ENCODE results near the gene ALOX5.

The ALOX5 gene

GRCh38 chr10:45421221-45422097 lies 47.4 kb downstream of the ALOX5 start:
- peak; percentile 30 for DNase-seq (ENCODE audit: low spot score)
- TF ChIP-seq, protein P1, sequence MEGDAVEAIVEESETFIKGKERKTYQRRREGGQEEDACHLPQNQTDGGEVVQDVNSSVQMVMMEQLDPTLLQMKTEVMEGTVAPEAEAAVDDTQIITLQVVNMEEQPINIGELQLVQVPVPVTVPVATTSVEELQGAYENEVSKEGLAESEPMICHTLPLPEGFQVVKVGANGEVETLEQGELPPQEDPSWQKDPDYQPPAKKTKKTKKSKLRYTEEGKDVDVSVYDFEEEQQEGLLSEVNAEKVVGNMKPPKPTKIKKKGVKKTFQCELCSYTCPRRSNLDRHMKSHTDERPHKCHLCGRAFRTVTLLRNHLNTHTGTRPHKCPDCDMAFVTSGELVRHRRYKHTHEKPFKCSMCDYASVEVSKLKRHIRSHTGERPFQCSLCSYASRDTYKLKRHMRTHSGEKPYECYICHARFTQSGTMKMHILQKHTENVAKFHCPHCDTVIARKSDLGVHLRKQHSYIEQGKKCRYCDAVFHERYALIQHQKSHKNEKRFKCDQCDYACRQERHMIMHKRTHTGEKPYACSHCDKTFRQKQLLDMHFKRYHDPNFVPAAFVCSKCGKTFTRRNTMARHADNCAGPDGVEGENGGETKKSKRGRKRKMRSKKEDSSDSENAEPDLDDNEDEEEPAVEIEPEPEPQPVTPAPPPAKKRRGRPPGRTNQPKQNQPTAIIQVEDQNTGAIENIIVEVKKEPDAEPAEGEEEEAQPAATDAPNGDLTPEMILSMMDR (IDR thresholded peaks at IDR 0.05; ENCODE audit: extremely low read depth, insufficient read depth, missing control alignments) = no peak
- in situ Hi-C loops (cut with MboI; ENCODE audit: low pct_unique_long_range_greater_than_20kb, low sequenced_read_pairs, unreplicated experiment) = no loop called here

- DNase-seq (ENCODE audit: low spot score) = no peak
- in situ Hi-C loops (cut with MboI; ENCODE audit: low pct_unique_long_range_greater_than_20kb, low sequenced_read_pairs, unreplicated experiment) = no loop called here
- TF ChIP-seq, protein P1 (IDR thresholded peaks at IDR 0.05; ENCODE audit: extremely low read depth, insufficient read depth, missing control alignments) = no peak
Observed at GRCh38 chr10:45422207-45422865, 48.3 kb downstream of the ALOX5 start.

GRCh38 chr10:45422866-45423659 lies 49.0 kb downstream of the ALOX5 start:
- DNase-seq (ENCODE audit: low spot score) = no peak
- TF ChIP-seq, protein P1 (IDR thresholded peaks at IDR 0.05; ENCODE audit: extremely low read depth, insufficient read depth, missing control alignments) = no peak
- in situ Hi-C loops (cut with MboI; ENCODE audit: low pct_unique_long_range_greater_than_20kb, low sequenced_read_pairs, unreplicated experiment) = no loop called here

GRCh38 chr10:45423976-45424499 lies 50.0 kb downstream of the ALOX5 start:
- TF ChIP-seq, protein P1 (IDR thresholded peaks at IDR 0.05; ENCODE audit: extremely low read depth, insufficient read depth, missing control alignments) = no peak
- no peak for DNase-seq (ENCODE audit: low spot score)
- in situ Hi-C loops (cut with MboI; ENCODE audit: low pct_unique_long_range_greater_than_20kb, low sequenced_read_pairs, unreplicated experiment) = no loop called here

- DNase-seq (ENCODE audit: low spot score) = no peak
- in situ Hi-C loops (cut with MboI; ENCODE audit: low pct_unique_long_range_greater_than_20kb, low sequenced_read_pairs, unreplicated experiment) = no loop called here
- TF ChIP-seq, protein P1 (IDR thresholded peaks at IDR 0.05; ENCODE audit: extremely low read depth, insufficient read depth, missing control alignments) = no peak
Observed at GRCh38 chr10:45424668-45425404, 50.8 kb downstream of the ALOX5 start.
